Stimulated activated CD8-positive, alpha-beta memory T cell treated with anti-CD3 and anti-CD28 coated beads, Interleukin-4, amount 100 ng/mL, for 1 hour (primary cell): Measurements from ENCODE around the gene EIF4E1B.

ENCODE experiments used
- DNase-seq, 2 donors: peaks; one replicate each; pipeline ENCODE4 v3.0.0-alpha.2; 2020; ENCODE audit warnings: low read depth in 2 of 2, low spot score in 1 of 2

Gene EIF4E1B

GRCh38 chr5:176644878-176645670 lies 14.6 kb downstream of the EIF4E1B start:
- no peak for DNase-seq

GRCh38 chr5:176646049-176646706 lies 15.7 kb downstream of the EIF4E1B start:
- no peak for DNase-seq

- no peak for DNase-seq
Measured at GRCh38 chr5:176646707-176647029, 16.2 kb downstream of the EIF4E1B start.

- peak; percentile 96 to 97 for DNase-seq
Measured at GRCh38 chr5:176647030-176647842, 16.8 kb downstream of the EIF4E1B start, which contains the start of gene TSPAN17. Gene TSPAN17, plus strand, starts transcription at chr5:176647484. Its CDS starts 132 bp downstream, at chr5:176647616.

GRCh38 chr5:176647843-176648473 lies 17.5 kb downstream of the EIF4E1B start:
- no peak for DNase-seq

GRCh38 chr5:176648474-176649194 lies 18.2 kb downstream of the EIF4E1B start:
- DNase-seq: no peak

GRCh38 chr5:176650354-176650884 lies 19.9 kb downstream of the EIF4E1B start:
- DNase-seq: no peak

- no peak for DNase-seq
Measured at GRCh38 chr5:176651472-176651980, 21.1 kb downstream of the EIF4E1B start.

- no peak for DNase-seq
Measured at GRCh38 chr5:176652136-176652535, 21.7 kb downstream of the EIF4E1B start.

GRCh38 chr5:176653401-176654385 lies 23.2 kb downstream of the EIF4E1B start:
- peak in 1 of 2 donors; percentile 29 for DNase-seq

- no peak for DNase-seq
Measured at GRCh38 chr5:176654856-176655255, 24.4 kb downstream of the EIF4E1B start.

- DNase-seq: no peak
Measured at GRCh38 chr5:176656467-176656990, 26.1 kb downstream of the EIF4E1B start.

- DNase-seq: peak in 1 of 2 donors; percentile 38
Measured at GRCh38 chr5:176658007-176658599, 27.6 kb downstream of the EIF4E1B start.

- DNase-seq: no peak
Measured at GRCh38 chr5:176658817-176659511, 28.5 kb downstream of the EIF4E1B start.

- no peak for DNase-seq
Measured at GRCh38 chr5:176659512-176659839, 29.0 kb downstream of the EIF4E1B start.

- no peak for DNase-seq
Measured at GRCh38 chr5:176659860-176660461, 29.5 kb downstream of the EIF4E1B start.

- no peak for DNase-seq
Measured at GRCh38 chr5:176660530-176660859, 30.0 kb downstream of the EIF4E1B start.
